Body of pancreas (tissue), 4 donors: ENCODE measurements around the gene LSAMP. TPM values are rescaled to one million over a fixed set of nuclear protein-coding genes. Genes with fewer than 3 reads are reported as not detected.

Source experiments
- ATAC-seq: fragments of 150-250 bp; one replicate; pipeline ENCODE4 v1.9.1; 2016
- DNase-seq, 4 donors: peaks; one replicate each; pipeline ENCODE4 v3.0.0-alpha.2; 2019
- H3K27ac ChIP-seq, 4 donors: fragments of 200-600 bp; sonication (generic); 1 replicate in 3 of 4; 2 replicates in 1 of 4; pipeline versions ENCODE4 v1.5.1 to v1.6.1; 2016 to 2019; ENCODE audit warnings: mild to moderate bottlenecking in 1 of 4, mixed read lengths in 1 of 4, moderate library complexity in 1 of 4
- H3K27me3 ChIP-seq, 2 donors: fragments of 200-600 bp; sonication (generic); one replicate each; pipeline ENCODE4 v1.6.0; 2016; ENCODE audit warnings: mild to moderate bottlenecking in 1 of 2
- H3K36me3 ChIP-seq, 2 donors: fragments of 200-600 bp; sonication (generic); replicated peaks in 1 of 2; 2 replicates each; pipeline ENCODE4 v1.5.1; 2016; ENCODE audit warnings: low read depth in 2 of 2; ENCODE audit not compliant: insufficient read depth in 1 of 2
- H3K4me1 ChIP-seq: fragments of 200-600 bp; sonication (generic); one replicate; pipeline ENCODE4 v1.6.0; 2016
- H3K4me3 ChIP-seq, 2 donors: fragments of 200-600 bp; sonication (generic); 1 replicate in 1 of 2; 2 replicates in 1 of 2; pipeline ENCODE4 v1.5.1; 2016 to 2019
- H3K9me3 ChIP-seq, 3 donors: fragments of 200-600 bp; sonication (generic); 1 replicate in 2 of 3; 2 replicates in 1 of 3; pipeline ENCODE4 v1.5.1; 2016
- POLR2A ChIP-seq, 3 donors: fragments of 450-650 bp; IDR thresholded peaks; one replicate each; pipeline ENCODE4 v1.6.1; 2016; ENCODE audit warnings: antibody characterized with exemption in 3 of 3, mild to moderate bottlenecking in 2 of 3
- WGBS, 2 donors: methylation state at CpG; one replicate each; pipeline ENCODE4 v1.1.5; 2017; 5-methylcytosine and 5-hydroxymethylcytosine counted together
- intact Hi-C: fragments of 100-400 bp; cut with DNase I; formaldehyde crosslinking; loops from one replicate; pipeline ENCODE4 v1.15.1; 2023
- total RNA-seq, 2 donors: library from RNA; depleted of rRNA; stranded (reverse); fragments of >200 nt; gene quantifications; one replicate each; pipeline ENCODE4 v1.1.0, GENCODE V29; 2016
- TF ChIP-seq, protein P1 (sequence below), 7 experiments: fragments of 450-650 bp in 4 of 7; fragments of 200-600 bp in 3 of 7; sonication (generic) in 3 of 7; IDR thresholded peaks; one replicate each; pipeline ENCODE4 v1.5.1; 2016 to 2019; ENCODE audit warnings: antibody characterized with exemption in 7 of 7

The LSAMP gene
- total RNA-seq, 2 donors from 2014 or later, result 1.6 to 2.1 TPM

DNA sequence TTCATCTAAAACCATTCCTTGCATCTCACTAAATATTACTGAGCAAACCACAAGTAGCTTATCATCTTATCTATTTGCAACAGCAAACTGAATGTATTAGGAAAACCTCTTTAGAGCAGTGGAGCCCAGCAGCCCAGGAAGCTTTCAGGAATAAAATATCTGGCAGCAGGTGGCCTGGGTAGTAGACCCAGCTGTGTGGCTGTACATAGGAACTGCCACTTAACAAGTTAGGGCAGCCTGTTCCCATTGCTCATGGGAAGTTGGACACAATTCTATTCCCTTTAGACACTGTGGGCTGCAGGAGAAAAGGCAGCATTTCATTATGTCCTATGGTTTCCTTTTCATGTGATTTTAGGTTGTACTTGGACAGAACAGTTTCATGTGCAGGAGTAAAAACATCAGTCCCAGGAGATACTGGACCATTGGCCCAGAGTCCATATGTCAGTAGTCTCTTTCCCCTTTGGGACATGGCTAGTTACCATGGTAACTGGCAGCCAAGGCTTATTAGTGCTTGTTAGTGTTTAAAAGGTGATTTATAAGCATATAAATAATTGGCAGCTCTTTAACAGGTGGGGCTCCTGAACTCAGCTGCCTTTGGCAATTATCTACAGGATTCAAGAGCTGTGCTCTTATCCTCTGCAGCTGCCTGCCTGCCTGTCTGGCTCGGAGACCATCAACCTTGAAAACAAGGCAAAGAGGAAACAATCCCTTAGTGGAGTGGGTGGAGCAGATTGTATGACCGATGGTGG lies 28.9 kb upstream of the LSAMP start:
- ATAC-seq, result no peak
- no peak for DNase-seq
- intact Hi-C loops, result no loop called here
- no peak overlapping the region for H3K4me3 ChIP-seq
- TF ChIP-seq, protein P1, sequence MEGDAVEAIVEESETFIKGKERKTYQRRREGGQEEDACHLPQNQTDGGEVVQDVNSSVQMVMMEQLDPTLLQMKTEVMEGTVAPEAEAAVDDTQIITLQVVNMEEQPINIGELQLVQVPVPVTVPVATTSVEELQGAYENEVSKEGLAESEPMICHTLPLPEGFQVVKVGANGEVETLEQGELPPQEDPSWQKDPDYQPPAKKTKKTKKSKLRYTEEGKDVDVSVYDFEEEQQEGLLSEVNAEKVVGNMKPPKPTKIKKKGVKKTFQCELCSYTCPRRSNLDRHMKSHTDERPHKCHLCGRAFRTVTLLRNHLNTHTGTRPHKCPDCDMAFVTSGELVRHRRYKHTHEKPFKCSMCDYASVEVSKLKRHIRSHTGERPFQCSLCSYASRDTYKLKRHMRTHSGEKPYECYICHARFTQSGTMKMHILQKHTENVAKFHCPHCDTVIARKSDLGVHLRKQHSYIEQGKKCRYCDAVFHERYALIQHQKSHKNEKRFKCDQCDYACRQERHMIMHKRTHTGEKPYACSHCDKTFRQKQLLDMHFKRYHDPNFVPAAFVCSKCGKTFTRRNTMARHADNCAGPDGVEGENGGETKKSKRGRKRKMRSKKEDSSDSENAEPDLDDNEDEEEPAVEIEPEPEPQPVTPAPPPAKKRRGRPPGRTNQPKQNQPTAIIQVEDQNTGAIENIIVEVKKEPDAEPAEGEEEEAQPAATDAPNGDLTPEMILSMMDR (IDR thresholded peaks at IDR 0.05), result no peak
- no peak for TF ChIP-seq POLR2A (IDR thresholded peaks at IDR 0.05)
- 0 to 8% methylated on average over 2 of the region's 2 CpGs for WGBS, 2 donors
- no peak overlapping the region for H3K27ac ChIP-seq
- no peaks in the 10 kb centered on the region for H3K36me3 ChIP-seq
- H3K27me3 ChIP-seq, result no peaks in the 10 kb centered on the region
- H3K4me1 ChIP-seq, result no peaks in the 10 kb centered on the region
- H3K9me3 ChIP-seq, result no peaks in the 10 kb centered on the region

DNA sequence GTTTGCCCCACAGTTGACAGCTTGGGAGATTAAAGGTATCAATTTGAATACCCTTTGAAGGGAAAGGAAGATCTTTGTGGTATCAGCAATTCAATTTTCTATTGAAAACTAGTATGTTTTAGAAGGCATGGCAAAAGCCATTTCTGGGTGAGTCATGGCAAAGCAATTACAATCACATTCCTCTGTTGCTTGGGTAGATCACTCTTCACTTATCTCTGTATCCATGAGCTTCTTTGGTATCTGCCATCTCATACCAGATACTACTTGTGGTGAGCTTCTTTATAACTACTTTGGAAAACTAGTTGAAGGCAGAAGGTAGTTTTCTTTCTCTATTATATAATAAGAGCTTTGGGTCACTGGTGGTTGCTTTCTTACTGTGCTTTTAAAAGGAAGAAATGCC lies 28.3 kb upstream of the LSAMP start:
- H3K4me3 ChIP-seq, result no peak overlapping the region
- H3K9me3 ChIP-seq, result no peaks in the 10 kb centered on the region
- DNase-seq (no peak), ATAC-seq (no peak)
- H3K36me3 ChIP-seq, result no peaks in the 10 kb centered on the region
- intact Hi-C loops, result no loop called here
- H3K4me1 ChIP-seq, result no peaks in the 10 kb centered on the region
- no peak for TF ChIP-seq POLR2A (IDR thresholded peaks at IDR 0.05)
- TF ChIP-seq, protein P1 (IDR thresholded peaks at IDR 0.05), result no peak
- no peak overlapping the region for H3K27ac ChIP-seq
- no peaks in the 10 kb centered on the region for H3K27me3 ChIP-seq

DNA sequence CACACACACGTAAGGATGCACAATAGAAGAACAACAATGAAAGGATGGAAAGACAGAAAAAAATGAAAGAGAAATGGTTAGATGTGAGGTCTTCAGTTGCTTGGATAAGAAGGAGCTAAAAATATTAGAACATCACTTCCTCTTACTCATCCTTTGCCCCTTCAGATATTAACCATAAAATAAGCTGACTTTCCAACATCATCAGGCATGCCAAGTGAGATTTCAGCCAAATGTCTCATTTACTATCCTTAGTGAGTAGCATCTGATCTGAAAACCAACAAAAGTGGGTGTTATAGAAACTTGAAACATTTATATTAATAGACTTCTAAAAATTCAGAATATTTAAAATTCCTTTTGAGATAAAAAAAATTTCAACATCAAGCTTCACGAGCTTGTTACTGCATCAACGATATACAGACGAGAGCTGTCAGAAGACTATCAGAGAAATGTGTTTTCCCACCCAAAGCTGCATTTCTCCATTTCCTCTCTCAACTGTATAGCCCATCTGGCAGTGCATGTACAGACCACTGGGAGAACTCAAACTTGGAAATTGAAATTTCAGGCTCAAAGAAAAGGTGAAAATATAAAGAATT lies 25.4 kb upstream of the LSAMP start:
- H3K9me3 ChIP-seq, result no peaks in the 10 kb centered on the region
- H3K36me3 ChIP-seq, result no peaks in the 10 kb centered on the region
- no peak overlapping the region for H3K27ac ChIP-seq
- TF ChIP-seq, protein P1 (IDR thresholded peaks at IDR 0.05), result no peak
- no peaks in the 10 kb centered on the region for H3K27me3 ChIP-seq
- no peak overlapping the region for H3K4me3 ChIP-seq
- intact Hi-C loops, result no loop called here
- 48 to 56% methylated on average over 4 of the region's 4 CpGs for WGBS, 2 donors
- DNase-seq (no peak), ATAC-seq (no peak)
- no peaks in the 10 kb centered on the region for H3K4me1 ChIP-seq

DNA sequence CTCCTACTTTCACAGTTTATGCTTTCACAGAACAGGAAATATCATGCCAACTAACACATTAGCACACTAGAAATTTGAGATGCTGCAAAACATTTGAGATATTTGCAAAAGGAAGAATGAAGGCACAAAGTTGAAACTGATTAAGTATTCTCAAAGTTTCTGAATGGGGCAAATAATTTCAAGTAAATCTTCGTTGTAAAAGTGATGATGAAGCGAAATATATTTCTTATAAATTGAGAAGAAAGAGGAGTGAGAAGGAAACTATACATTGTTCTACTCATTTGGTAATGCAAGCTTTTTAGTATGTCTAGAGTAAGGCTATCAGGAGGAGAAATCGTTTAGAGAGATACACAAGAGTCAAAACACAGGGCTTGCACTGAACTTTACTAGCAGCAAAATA lies 24.3 kb upstream of the LSAMP start:
- intact Hi-C loops, result no loop called here
- no peaks in the 10 kb centered on the region for H3K9me3 ChIP-seq
- DNase-seq (no peak), ATAC-seq (no peak)
- WGBS, 2 donors, result 41 to 45% methylated on average over 3 of the region's 3 CpGs
- H3K4me3 ChIP-seq, result no peak overlapping the region
- no peaks in the 10 kb centered on the region for H3K36me3 ChIP-seq
- no peaks in the 10 kb centered on the region for H3K4me1 ChIP-seq
- no peaks in the 10 kb centered on the region for H3K27me3 ChIP-seq
- H3K27ac ChIP-seq, result no peak overlapping the region
- TF ChIP-seq, protein P1 (IDR thresholded peaks at IDR 0.05), result no peak
- no peak for TF ChIP-seq POLR2A (IDR thresholded peaks at IDR 0.05)
